Endothelial cell of umbilical vein (primary cell): ENCODE data around the gene POU3F1. TPM values are rescaled to one million over a fixed set of nuclear protein-coding genes. Genes with fewer than 3 reads are reported as not detected.

Source experiments
- BruUV-seq: library from RNA; stranded (reverse); fragments of 400-500 nt; replicated peaks from 2 replicates; lab custom pipeline; 2021; lab: Mats Ljungman, UMichigan
- CTCF ChIA-PET: fragments of 300-600, 350-600 bp; sonication (Branson Sonifier 250); formaldehyde crosslinking; loops from one replicate; lab custom pipeline; 2021; ENCODE audit warnings: antibody characterized with exemption, inconsistent platforms; lab: Charles Lee
- POLR2A ChIA-PET: fragments of 300-600, 350-600 bp; sonication (Branson Sonifier 250); formaldehyde crosslinking; loops from one replicate; lab custom pipeline; 2021; ENCODE audit warnings: antibody characterized with exemption, inconsistent platforms; lab: Charles Lee
- DNase-seq: peaks from one replicate; pipeline ENCODE4 v3.0.0-alpha.2; 2011; ENCODE audit warnings: low read depth, low spot score
- FAIRE-seq: peaks from 2 replicates; lab custom pipeline; 2011; peaks lifted over from hg19 to GRCh38; lab: Jason Lieb, UNC
- H2AFZ ChIP-seq: 2 replicates; pipeline ENCODE4 v1.6.0; 2012; ENCODE audit warnings: low read depth, low read length, control low read depth, inconsistent platforms
- H3K27ac ChIP-seq: 2 replicates; pipeline ENCODE4 v1.5.1; 2011; ENCODE audit warnings: low read depth, mild to moderate bottlenecking, control low read depth, low read length, moderate library complexity; ENCODE audit not compliant: insufficient read depth
- H3K27me3 ChIP-seq, 2 experiments: 2 replicates each; pipeline versions ENCODE4 v1.6.0 to v1.6.1; 2011; ENCODE audit warnings: low read length in 2 of 2, mixed read lengths in 1 of 2; ENCODE audit not compliant: control insufficient read depth in 2 of 2, insufficient read depth in 2 of 2
- H3K36me3 ChIP-seq, 2 experiments: 2 replicates in 1 of 2; 3 replicates in 1 of 2; pipeline ENCODE4 v1.5.1; 2011; ENCODE audit warnings: low read length in 2 of 2, mild to moderate bottlenecking in 1 of 2, moderate library complexity in 1 of 2; ENCODE audit not compliant: control insufficient read depth in 2 of 2, insufficient read depth in 2 of 2; ENCODE audit errors: extremely low read depth in 1 of 2
- H3K4me1 ChIP-seq: 3 replicates; pipeline ENCODE4 v1.5.1; 2011; ENCODE audit warnings: mild to moderate bottlenecking, low read length; ENCODE audit not compliant: control insufficient read depth, insufficient read depth; ENCODE audit errors: extremely low read depth
- H3K4me2 ChIP-seq: 2 replicates; pipeline ENCODE4 v1.6.1; 2011; ENCODE audit warnings: low read length, control low read depth, mixed read lengths; ENCODE audit not compliant: insufficient read depth
- H3K4me3 ChIP-seq, 3 experiments: fragments of 200-600 bp in 1 of 3; sonication (generic), shearing (Covaris generic) in 1 of 3; replicated peaks in 1 of 3; 2 replicates each; pipeline ENCODE4 v1.5.1; 2011 to 2016; ENCODE audit warnings: control low read depth in 3 of 3, low read length in 3 of 3, mild to moderate bottlenecking in 2 of 3, inconsistent platforms in 1 of 3, low read depth in 1 of 3, moderate library complexity in 1 of 3; ENCODE audit not compliant: insufficient read depth in 1 of 3
- H3K79me2 ChIP-seq: 2 replicates; pipeline ENCODE4 v1.6.0; 2012; ENCODE audit warnings: low read length, inconsistent platforms; ENCODE audit not compliant: control insufficient read depth, insufficient read depth
- H3K9ac ChIP-seq: replicated peaks from 2 replicates; pipeline ENCODE3; 2011; ENCODE audit warnings: low read length, control low read depth; ENCODE audit not compliant: insufficient read depth; ENCODE audit errors: extremely low read depth
- H3K9me1 ChIP-seq: replicated peaks from 3 replicates; pipeline ENCODE4 v1.6.0; 2011; ENCODE audit warnings: mild to moderate bottlenecking, low read length; ENCODE audit not compliant: control insufficient read depth, insufficient read depth; ENCODE audit errors: extremely low read depth
- H3K9me3 ChIP-seq: replicated peaks from 2 replicates; pipeline ENCODE4 v1.5.1; 2012; ENCODE audit warnings: low read length, inconsistent platforms; ENCODE audit not compliant: control insufficient read depth, insufficient read depth
- H4K20me1 ChIP-seq: replicated peaks from 2 replicates; pipeline ENCODE3; 2011; ENCODE audit warnings: mild to moderate bottlenecking, low read length; ENCODE audit not compliant: control insufficient read depth, insufficient read depth; ENCODE audit errors: extremely low read depth
- EZH2 ChIP-seq: IDR thresholded peaks from 2 replicates; pipeline ENCODE4 v1.6.1; 2012; ENCODE audit warnings: borderline replicate concordance, low read depth, mild to moderate bottlenecking, moderate library complexity, low read length, inconsistent platforms; ENCODE audit not compliant: severe bottlenecking
- FOS ChIP-seq: IDR thresholded peaks from 2 replicates; pipeline ENCODE4 v1.6.1; 2011; ENCODE audit warnings: mild to moderate bottlenecking, low read length, moderate library complexity, borderline replicate concordance; ENCODE audit not compliant: insufficient read depth
- GATA2 ChIP-seq: IDR thresholded peaks from 2 replicates; pipeline ENCODE4 v1.7.0; 2011; ENCODE audit warnings: low read depth, mild to moderate bottlenecking, moderate library complexity, mixed read lengths, low read length; ENCODE audit not compliant: insufficient read length, insufficient read depth
- JUN ChIP-seq: IDR thresholded peaks from 2 replicates; pipeline ENCODE4 v1.6.1; 2011; ENCODE audit warnings: borderline replicate concordance, low read depth; ENCODE audit not compliant: insufficient read length, insufficient read depth
- MYC ChIP-seq: IDR thresholded peaks from one replicate; pipeline ENCODE4 v1.6.1; 2011; ENCODE audit warnings: mild to moderate bottlenecking, low read depth, low read length
- POLR2A ChIP-seq: IDR thresholded peaks from 2 replicates; pipeline ENCODE4 v1.6.1; 2012; ENCODE audit warnings: low read depth, mild to moderate bottlenecking, control low read depth, low read length
- POLR2AphosphoS5 ChIP-seq: IDR thresholded peaks from 2 replicates; pipeline ENCODE4 v1.6.1; 2012; ENCODE audit warnings: low read depth, mild to moderate bottlenecking, control low read depth, low read length, moderate library complexity; ENCODE audit not compliant: insufficient read depth
- dilution Hi-C: fragments of 300-500 bp; cut with MboI; formaldehyde crosslinking; loops from one replicate; pipeline ENCODE4 v1.15.0; 2019; ENCODE audit warnings: low sequenced_read_pairs; ENCODE audit not compliant: extremely low pct_ligation_motif_present
- intact Hi-C: fragments of 100-400 bp; cut with micrococcal nuclease; formaldehyde crosslinking; loops from one replicate; pipeline ENCODE4 v1.10.0; 2022
- polyA plus RNA-seq, 4 experiments: library from polyadenylated mRNA; depleted of rRNA in 3 of 4; stranded (reverse) in 3 of 4; unstranded in 1 of 4; fragments of >200 nt; gene quantifications; 2 replicates each; pipeline versions ENCODE4 v1.2.1 to v1.2.3, GENCODE V29; 2011 to 2012; ENCODE audit warnings: missing spikeins in 1 of 4
- total RNA-seq: library from RNA; stranded (reverse); gene quantifications from 2 replicates; pipeline ENCODE4 v1.2.3, GENCODE V29; 2021
- TF ChIP-seq, protein P1 (sequence below), 2 donors: IDR thresholded peaks; 1 replicate in 1 of 2; 2 replicates in 1 of 2; pipeline ENCODE4 v1.5.1; 2011; ENCODE audit warnings: low read length in 2 of 2, mild to moderate bottlenecking in 2 of 2, moderate library complexity in 2 of 2, control low read depth in 1 of 2, inconsistent platforms in 1 of 2, low read depth in 1 of 2; ENCODE audit not compliant: insufficient read depth in 1 of 2; ENCODE audit errors: extremely low read depth in 1 of 2
- TF ChIP-seq, protein P2 (sequence below): IDR thresholded peaks from 2 replicates; pipeline ENCODE4 v1.6.1; 2011; ENCODE audit not compliant: insufficient read depth, insufficient read length

The POU3F1 gene
- total and polyA plus RNA-seq, 2 donors (not counting 3 experiments of a cell fraction or from before 2014, with no cell fraction given) = not detected

DNA sequence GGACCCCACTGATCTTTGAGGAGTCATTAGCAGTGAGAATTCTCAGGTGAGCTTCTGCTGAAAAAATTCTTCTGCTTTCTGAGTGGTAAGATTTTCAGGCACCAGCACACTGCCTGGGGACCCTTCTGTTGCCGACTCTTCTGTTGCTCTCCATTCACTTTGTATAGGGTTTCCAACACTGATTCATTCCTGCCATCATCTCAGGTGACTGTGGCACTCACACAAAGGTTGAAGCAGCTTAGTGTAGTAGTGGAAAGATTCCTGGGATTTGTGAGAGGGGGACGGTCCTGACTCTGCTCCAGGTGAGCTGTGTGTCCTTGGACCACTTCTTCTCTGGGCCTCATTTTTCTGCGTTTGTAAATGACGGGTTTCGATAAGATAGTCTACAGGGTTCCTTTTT is 24.6 kb downstream of the POU3F1 start:
- no peak overlapping the region for H3K4me3 ChIP-seq
- peaks cover 23 to 33% of the 10 kb centered on the region in 2 experiments for H3K36me3 ChIP-seq
- DNase-seq = no peak
- H3K9me1 ChIP-seq = no peaks in the 10 kb centered on the region
- H2AFZ ChIP-seq = no peak overlapping the region
- H3K27ac ChIP-seq = no peak overlapping the region
- BruUV-seq = no TSS peak
- H3K4me1 ChIP-seq = peaks cover 21% of the 10 kb centered on the region
- TF ChIP-seq POLR2AphosphoS5 (no peak), MYC (no peak), GATA2 (no peak), FOS (no peak), EZH2 (no peak), POLR2A (no peak), JUN (no peak)
- TF ChIP-seq, protein P1, sequence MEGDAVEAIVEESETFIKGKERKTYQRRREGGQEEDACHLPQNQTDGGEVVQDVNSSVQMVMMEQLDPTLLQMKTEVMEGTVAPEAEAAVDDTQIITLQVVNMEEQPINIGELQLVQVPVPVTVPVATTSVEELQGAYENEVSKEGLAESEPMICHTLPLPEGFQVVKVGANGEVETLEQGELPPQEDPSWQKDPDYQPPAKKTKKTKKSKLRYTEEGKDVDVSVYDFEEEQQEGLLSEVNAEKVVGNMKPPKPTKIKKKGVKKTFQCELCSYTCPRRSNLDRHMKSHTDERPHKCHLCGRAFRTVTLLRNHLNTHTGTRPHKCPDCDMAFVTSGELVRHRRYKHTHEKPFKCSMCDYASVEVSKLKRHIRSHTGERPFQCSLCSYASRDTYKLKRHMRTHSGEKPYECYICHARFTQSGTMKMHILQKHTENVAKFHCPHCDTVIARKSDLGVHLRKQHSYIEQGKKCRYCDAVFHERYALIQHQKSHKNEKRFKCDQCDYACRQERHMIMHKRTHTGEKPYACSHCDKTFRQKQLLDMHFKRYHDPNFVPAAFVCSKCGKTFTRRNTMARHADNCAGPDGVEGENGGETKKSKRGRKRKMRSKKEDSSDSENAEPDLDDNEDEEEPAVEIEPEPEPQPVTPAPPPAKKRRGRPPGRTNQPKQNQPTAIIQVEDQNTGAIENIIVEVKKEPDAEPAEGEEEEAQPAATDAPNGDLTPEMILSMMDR (IDR thresholded peaks at IDR 0.05; ENCODE audit: extremely low read depth in 1 of 2, insufficient read depth in 1 of 2, low read depth in 1 of 2, low read length in 2 of 2) = no peak
- TF ChIP-seq, protein P2, sequence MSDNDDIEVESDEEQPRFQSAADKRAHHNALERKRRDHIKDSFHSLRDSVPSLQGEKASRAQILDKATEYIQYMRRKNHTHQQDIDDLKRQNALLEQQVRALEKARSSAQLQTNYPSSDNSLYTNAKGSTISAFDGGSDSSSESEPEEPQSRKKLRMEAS = no peak
- dilution Hi-C loops = no loop called here
- no peaks in the 10 kb centered on the region for H3K27me3 ChIP-seq
- peaks cover 15% of the 10 kb centered on the region for H3K79me2 ChIP-seq
- H3K9ac ChIP-seq = no peak overlapping the region
- no peak for FAIRE-seq
- ChIA-PET POLR2A (interaction anchor here (0.7 kb wide), 1 partner anchor 10 kb away, joined by 3 read pairs; no protein-coding TSS in a partner anchor), CTCF (no interaction called here)
- no peaks in the 10 kb centered on the region for H3K9me3 ChIP-seq
- intact Hi-C loops = loop anchor here (10.0 kb wide), 1 partner anchor 483 kb away; no protein-coding TSS in a partner anchor
- H3K4me2 ChIP-seq = no peak overlapping the region
- peaks cover 2% of the 10 kb centered on the region for H4K20me1 ChIP-seq
